ENCODE measurements around the gene RGS7BP.

DNA sequence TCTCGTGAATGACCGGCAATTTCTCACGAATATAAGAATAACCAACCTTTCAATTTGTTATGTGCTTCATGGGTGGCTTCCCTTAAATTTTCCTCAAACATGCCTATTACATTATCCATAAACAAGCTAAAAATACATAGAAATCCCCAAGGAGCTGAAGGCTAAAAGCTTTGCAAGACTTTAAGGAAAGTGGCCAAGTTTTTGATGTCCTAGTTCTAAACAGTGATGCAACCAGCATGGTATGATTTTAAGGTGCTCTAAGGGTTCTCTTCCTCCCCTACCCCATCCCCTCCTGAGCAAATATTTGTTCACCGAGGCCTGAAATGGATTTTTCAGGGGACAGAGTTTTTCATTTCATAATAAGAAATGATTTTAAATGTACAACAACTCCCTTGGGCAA is 79.8 kb downstream of the RGS7BP start:
- TF ChIP-seq, protein P1, sequence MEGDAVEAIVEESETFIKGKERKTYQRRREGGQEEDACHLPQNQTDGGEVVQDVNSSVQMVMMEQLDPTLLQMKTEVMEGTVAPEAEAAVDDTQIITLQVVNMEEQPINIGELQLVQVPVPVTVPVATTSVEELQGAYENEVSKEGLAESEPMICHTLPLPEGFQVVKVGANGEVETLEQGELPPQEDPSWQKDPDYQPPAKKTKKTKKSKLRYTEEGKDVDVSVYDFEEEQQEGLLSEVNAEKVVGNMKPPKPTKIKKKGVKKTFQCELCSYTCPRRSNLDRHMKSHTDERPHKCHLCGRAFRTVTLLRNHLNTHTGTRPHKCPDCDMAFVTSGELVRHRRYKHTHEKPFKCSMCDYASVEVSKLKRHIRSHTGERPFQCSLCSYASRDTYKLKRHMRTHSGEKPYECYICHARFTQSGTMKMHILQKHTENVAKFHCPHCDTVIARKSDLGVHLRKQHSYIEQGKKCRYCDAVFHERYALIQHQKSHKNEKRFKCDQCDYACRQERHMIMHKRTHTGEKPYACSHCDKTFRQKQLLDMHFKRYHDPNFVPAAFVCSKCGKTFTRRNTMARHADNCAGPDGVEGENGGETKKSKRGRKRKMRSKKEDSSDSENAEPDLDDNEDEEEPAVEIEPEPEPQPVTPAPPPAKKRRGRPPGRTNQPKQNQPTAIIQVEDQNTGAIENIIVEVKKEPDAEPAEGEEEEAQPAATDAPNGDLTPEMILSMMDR (conservative IDR thresholded peaks at IDR 0.05 in 1 of 2, IDR thresholded peaks at IDR 0.05 in 1 of 2; ENCODE audit: extremely low read depth in 1 of 2, insufficient read depth in 1 of 2, low read depth in 1 of 2, low read length in 2 of 2), result no peak
- TF ChIP-seq EZH2 (IDR thresholded peaks at IDR 0.05; ENCODE audit: borderline replicate concordance, low read length), result no peak

Data from mammary epithelial cell (primary cell).